Right lobe of liver (tissue), 4 donors: ENCODE results near the gene TREX2.

ENCODE experiments used
- POLR2A ChIP-seq: fragments of 450-650 bp; IDR thresholded peaks from one replicate; pipeline ENCODE4 v1.6.1; 2017; ENCODE audit warnings: antibody characterized with exemption, mild to moderate bottlenecking
- TF ChIP-seq, protein P1 (sequence below), 4 donors: fragments of 200-600 bp in 3 of 4; fragments of 450-650 bp in 1 of 4; IDR thresholded peaks; one replicate each; pipeline versions ENCODE4 v1.5.1 to v1.8.0; 2016 to 2022; ENCODE audit warnings: antibody characterized with exemption in 4 of 4, mild to moderate bottlenecking in 2 of 4
- donor health status: DM: no; HTN: no; CAD: no.
- donor health status: DM: no; HTN: no; CAD: no.
- donor health status: DM: no; HTN: yes; CAD: no.

DNA sequence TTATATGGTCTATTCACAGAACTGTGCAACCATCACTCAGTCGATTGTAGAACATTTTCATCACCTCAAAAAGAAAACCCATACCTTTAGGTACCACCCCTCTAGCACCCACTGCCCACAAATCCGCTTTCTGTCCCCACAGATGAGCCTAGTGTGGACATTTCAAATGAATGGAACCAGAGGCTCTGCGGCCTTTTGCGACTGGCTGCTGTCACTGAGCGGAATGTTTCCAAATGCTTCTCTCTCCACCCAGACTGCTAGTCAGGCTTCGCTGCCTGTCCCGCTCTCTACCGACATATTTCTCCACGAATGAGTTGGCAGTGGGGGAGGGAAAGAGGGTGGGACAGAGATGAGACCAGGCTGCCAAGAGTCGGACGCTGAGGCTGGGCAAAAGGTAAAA, 47.2 kb upstream of the TREX2 start:
- TF ChIP-seq, protein P1, sequence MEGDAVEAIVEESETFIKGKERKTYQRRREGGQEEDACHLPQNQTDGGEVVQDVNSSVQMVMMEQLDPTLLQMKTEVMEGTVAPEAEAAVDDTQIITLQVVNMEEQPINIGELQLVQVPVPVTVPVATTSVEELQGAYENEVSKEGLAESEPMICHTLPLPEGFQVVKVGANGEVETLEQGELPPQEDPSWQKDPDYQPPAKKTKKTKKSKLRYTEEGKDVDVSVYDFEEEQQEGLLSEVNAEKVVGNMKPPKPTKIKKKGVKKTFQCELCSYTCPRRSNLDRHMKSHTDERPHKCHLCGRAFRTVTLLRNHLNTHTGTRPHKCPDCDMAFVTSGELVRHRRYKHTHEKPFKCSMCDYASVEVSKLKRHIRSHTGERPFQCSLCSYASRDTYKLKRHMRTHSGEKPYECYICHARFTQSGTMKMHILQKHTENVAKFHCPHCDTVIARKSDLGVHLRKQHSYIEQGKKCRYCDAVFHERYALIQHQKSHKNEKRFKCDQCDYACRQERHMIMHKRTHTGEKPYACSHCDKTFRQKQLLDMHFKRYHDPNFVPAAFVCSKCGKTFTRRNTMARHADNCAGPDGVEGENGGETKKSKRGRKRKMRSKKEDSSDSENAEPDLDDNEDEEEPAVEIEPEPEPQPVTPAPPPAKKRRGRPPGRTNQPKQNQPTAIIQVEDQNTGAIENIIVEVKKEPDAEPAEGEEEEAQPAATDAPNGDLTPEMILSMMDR (IDR thresholded peaks at IDR 0.05): no peak
- no peak for TF ChIP-seq POLR2A
